HG03025 (cell line): ENCODE data around the gene CD93.

Experiments
- ATAC-seq: cut with Tn5 transposase; IDR thresholded peaks from one replicate; pipeline ENCODE4 v1.9.1; 2021; ENCODE audit warnings: mild to moderate bottlenecking, moderate library complexity; ENCODE audit not compliant: unreplicated experiment, low FRiP score

CD93 gene

GRCh38 chr20:23063581-23063980, 22.5 kb downstream of the CD93 start:
- no peak for ATAC-seq

- no peak for ATAC-seq
Measured at GRCh38 chr20:23063168-23063567, 23.0 kb downstream of the CD93 start.

GRCh38 chr20:23062632-23063031, 23.5 kb downstream of the CD93 start:
- no peak for ATAC-seq

- ATAC-seq = no peak
Measured at GRCh38 chr20:23061734-23062561, 24.2 kb downstream of the CD93 start.

GRCh38 chr20:23061262-23061661, 24.9 kb downstream of the CD93 start:
- ATAC-seq = no peak

- ATAC-seq = no peak
Measured at GRCh38 chr20:23060629-23061028, 25.5 kb downstream of the CD93 start.

GRCh38 chr20:23059846-23060245, 26.3 kb downstream of the CD93 start:
- ATAC-seq = no peak

GRCh38 chr20:23059001-23059400, 27.1 kb downstream of the CD93 start:
- no peak for ATAC-seq

GRCh38 chr20:23058240-23058639, 27.9 kb downstream of the CD93 start:
- ATAC-seq = no peak

- ATAC-seq = no peak
Measured at GRCh38 chr20:23052904-23053303, 33.2 kb downstream of the CD93 start.

- no peak for ATAC-seq
Measured at GRCh38 chr20:23050847-23051627, 35.1 kb downstream of the CD93 start.

- ATAC-seq = no peak
Measured at GRCh38 chr20:23050076-23050838, 35.9 kb downstream of the CD93 start.

GRCh38 chr20:23049201-23050075, 36.7 kb downstream of the CD93 start, which contains the start of gene THBD:
THBD (minus strand) TSS chr20:23049672; CDS start chr20:23049504, 168 bp downstream.
- ATAC-seq = no peak

- no peak for ATAC-seq
Measured at GRCh38 chr20:23048283-23049200, 37.6 kb downstream of the CD93 start.

- no peak for ATAC-seq
Measured at GRCh38 chr20:23047738-23048214, 38.3 kb downstream of the CD93 start.

- ATAC-seq = no peak
Measured at GRCh38 chr20:23047001-23047737, 39.0 kb downstream of the CD93 start.

GRCh38 chr20:23046431-23046830, 39.7 kb downstream of the CD93 start:
- ATAC-seq = no peak

- ATAC-seq = no peak
Measured at GRCh38 chr20:23043376-23043775, 42.7 kb downstream of the CD93 start.
